Measurements from ENCODE around the gene ABLIM1. TPM values are rescaled to one million over a fixed set of nuclear protein-coding genes. Genes with fewer than 3 reads are reported as not detected.

ABLIM1 gene
- total and polyA plus RNA-seq, 4 donors = 20.0 to 135 (median 59.9) TPM

GRCh38 chr10:114384601-114385000 is 273.5 kb downstream of the ABLIM1 start:
- no peak for TF ChIP-seq CTCF (IDR thresholded peaks at IDR 0.05; ENCODE audit: control extremely low read depth, extremely low read depth)
- DNase-seq (no peak), ATAC-seq (ENCODE audit: insufficient read depth, low FRiP score) (no peak)
- no peak overlapping the region for H3K9ac ChIP-seq (ENCODE audit: insufficient read depth in 1 of 2, low read length in 2 of 2)
- no peaks in the 10 kb centered on the region for H3K27me3 ChIP-seq (ENCODE audit: control insufficient read depth in 3 of 3, insufficient read depth in 3 of 3, low read length in 2 of 3)
- H3K27ac ChIP-seq (ENCODE audit: low read depth in 1 of 2, low read length in 1 of 2) = no peak overlapping the region
- H3K9me3 ChIP-seq (ENCODE audit: control insufficient read depth in 4 of 4, insufficient read depth in 3 of 4, low read length in 3 of 4) = peaks cover 0 to 4% (median 1%) of the 10 kb centered on the region in 4 donors
- peaks cover 0 to 4% (median 0%) of the 10 kb centered on the region in 4 donors for H3K36me3 ChIP-seq (ENCODE audit: control insufficient read depth in 4 of 4, insufficient read depth in 4 of 4, low read length in 4 of 4)
- H3K4me3 ChIP-seq = no peak overlapping the region
- 89% methylated on average over 5 of the region's 5 CpGs for WGBS, 2 donors
- peaks cover 0 to 7% (median 4%) of the 10 kb centered on the region in 5 donors for H3K4me1 ChIP-seq (ENCODE audit: control insufficient read depth in 5 of 5, insufficient read depth in 5 of 5, low read length in 5 of 5)

- Histone ChIP-seq H3K9ac (ENCODE audit: insufficient read depth in 1 of 2, low read length in 2 of 2) (no peak overlapping the region), H3K4me3 (no peak overlapping the region), H3K27ac (ENCODE audit: low read depth in 1 of 2, low read length in 1 of 2) (no peak overlapping the region), H3K36me3 (ENCODE audit: control insufficient read depth in 4 of 4, insufficient read depth in 4 of 4, low read length in 4 of 4) (peaks cover 0 to 4% (median 0%) of the 10 kb centered on the region in 4 donors), H3K27me3 (ENCODE audit: control insufficient read depth in 3 of 3, insufficient read depth in 3 of 3, low read length in 2 of 3) (no peaks in the 10 kb centered on the region), H3K4me1 (ENCODE audit: control insufficient read depth in 5 of 5, insufficient read depth in 5 of 5, low read length in 5 of 5) (peaks cover 0 to 7% (median 3%) of the 10 kb centered on the region in 5 donors), H3K9me3 (ENCODE audit: control insufficient read depth in 4 of 4, insufficient read depth in 3 of 4, low read length in 3 of 4) (peaks cover 0 to 4% (median 1%) of the 10 kb centered on the region in 4 donors)
- ATAC-seq (ENCODE audit: insufficient read depth, low FRiP score) = no peak
- no peak for TF ChIP-seq CTCF (IDR thresholded peaks at IDR 0.05; ENCODE audit: control extremely low read depth, extremely low read depth)
- DNase-seq = no peak
- WGBS, 2 donors = 85 to 91% methylated on average over 9 of the region's 9 CpGs
Observed at GRCh38 chr10:114384181-114384580, 273.9 kb downstream of the ABLIM1 start.

Small RNA genes lying within 50 kb of the gene (small RNA-seq; reads per million reads assigned to genes)
- gene RN7SL384P (ENCODE audit: low replicate concordance) = not detected

Other genes with a start within 250 kb of the ABLIM1 start
- gene FHIP2A, start 163.5 kb upstream of the ABLIM1 start, total RNA-seq = 10 to 100 TPM; 27.4 to 44.7 TPM
- gene FHIP2A, start 163.5 kb upstream of the ABLIM1 start, polyA plus RNA-seq = 1 to 10 TPM; 7.9 to 8.2 TPM